ENCODE measurements around the gene COL21A1.
"Not testable (repeated sequence)": the region's sequence is repeated elsewhere in the genome, so short reads cannot be mapped to it uniquely, and the experiment has no call there.

GRCh38 chr6:56260593-56260992 lies 13.2 kb upstream of the COL21A1 start:
- not testable (repeated sequence) for TF ChIP-seq CTCF, POLR2A (IDR thresholded peaks at IDR 0.05)

Measured in vagina (tissue), 2 donors.